Sigmoid colon (tissue), 7 donors: ENCODE measurements around the gene ILK. TPM values are rescaled to one million over a fixed set of nuclear protein-coding genes. Genes with fewer than 3 reads are reported as not detected.

ENCODE experiments used
- DNase-seq: peaks from one replicate; pipeline ENCODE4 v3.0.0-alpha.2; 2019
- H3K27ac ChIP-seq, 4 donors: fragments of 200-600 bp; sonication (generic); one replicate each; pipeline ENCODE4 v1.5.1; 2016 to 2019; ENCODE audit warnings: mild to moderate bottlenecking in 1 of 4
- H3K27me3 ChIP-seq, 3 donors: fragments of 200-600 bp; sonication (generic); one replicate each; pipeline ENCODE4 v1.5.1; 2019; ENCODE audit warnings: mild to moderate bottlenecking in 1 of 3
- H3K36me3 ChIP-seq, 4 donors: fragments of 200-600 bp; sonication (generic); one replicate each; pipeline ENCODE4 v1.5.1; 2016 to 2019
- H3K4me1 ChIP-seq, 4 donors: fragments of 200-600 bp; sonication (generic); one replicate each; pipeline ENCODE4 v1.5.1; 2017 to 2019
- H3K4me3 ChIP-seq, 4 donors: fragments of 200-600 bp; sonication (generic); one replicate each; pipeline ENCODE4 v1.5.1; 2017 to 2019; ENCODE audit warnings: mild to moderate bottlenecking in 2 of 4, moderate library complexity in 1 of 4
- H3K9me3 ChIP-seq, 4 donors: fragments of 200-600 bp in 3 of 4; sonication (generic) in 3 of 4; one replicate each; pipeline versions ENCODE4 v1.5.1 to v1.6.1; 2013 to 2019
- CTCF ChIP-seq, 4 experiments: fragments of 450-650 bp in 3 of 4; fragments of 200-600 bp in 1 of 4; IDR thresholded peaks; one replicate each; pipeline ENCODE4 v1.5.1; 2016 to 2019; ENCODE audit warnings: antibody characterized with exemption in 4 of 4, mild to moderate bottlenecking in 3 of 4, moderate library complexity in 2 of 4
- EP300 ChIP-seq, 4 donors: sonication (generic); formaldehyde crosslinking; IDR thresholded peaks; one replicate each; pipeline ENCODE4 v1.6.1; 2017; ENCODE audit warnings: antibody characterized with exemption in 4 of 4
- POLR2A ChIP-seq, 2 donors: fragments of 450-650 bp; IDR thresholded peaks; one replicate each; pipeline ENCODE4 v1.6.1; 2016; ENCODE audit warnings: antibody characterized with exemption in 2 of 2, mild to moderate bottlenecking in 2 of 2, moderate library complexity in 2 of 2
- POLR2AphosphoS5 ChIP-seq, 4 donors: sonication (generic); formaldehyde crosslinking; IDR thresholded peaks; one replicate each; pipeline ENCODE4 v1.6.1; 2017; ENCODE audit warnings: antibody characterized with exemption in 4 of 4
- WGBS, 2 donors: extraction: QIAGEN DNeasy Blood & Tissue Kit; methylation state at CpG; one replicate each; pipeline ENCODE4 v1.1.7; 2013; 5-methylcytosine and 5-hydroxymethylcytosine counted together
- intact Hi-C: fragments of 100-400 bp; cut with DNase I; formaldehyde crosslinking; loops from one replicate; pipeline ENCODE4 v1.15.1; 2023
- polyA plus RNA-seq, 3 donors: library from polyadenylated mRNA; stranded (reverse); fragments of 200-250 nt; gene quantifications; one replicate each; pipeline ENCODE4 v1.2.3, GENCODE V29; 2013
- total RNA-seq, 4 donors: library from RNA; depleted of rRNA; stranded (reverse); fragments of >200 nt; gene quantifications; one replicate each; pipeline ENCODE4 v1.1.0, GENCODE V29; 2016
- donor health status: healthy with polysubstance abuse.
- donor health status: Bipolar disorder and iron deficiency.
- donor health status: healthy.

Gene ILK
- total and polyA plus RNA-seq, 7 donors: 93.7 to 607 (median 450) TPM

- 0% methylated on average over 16 of the region's 16 CpGs for WGBS, 2 donors
- intact Hi-C loops: loop anchor here (2.0 to 5.0 kb wide), 2 partner anchors 36 to 63 kb away; partner anchors contain the start of genes DCHS1 and MRPL17
- H3K36me3 ChIP-seq: peaks cover 5 to 43% (median 22%) of the 10 kb centered on the region in 4 donors
These were observed 15.6 kb downstream of the ILK start, which contains the start of gene TPP1 for GRCh38 chr11:6619004-6619745. TSS of gene TPP1 (minus strand) at chr11:6619422. CDS start at chr11:6619400, 22 bp downstream.

GRCh38 chr11:6620636-6621035 is 17.1 kb downstream of the ILK start:
- 32 to 83% methylated on average over 1 of the region's 1 CpG for WGBS, 2 donors
- Histone ChIP-seq H3K4me1 (peaks cover 0 to 24% (median 22%) of the 10 kb centered on the region in 4 donors), H3K36me3 (peaks cover 11 to 43% (median 20%) of the 10 kb centered on the region in 4 donors), H3K9me3 (no peaks in the 10 kb centered on the region), H3K27ac (peak overlapping the region in 1 of 4 donors; percentile 98), H3K4me3 (no peak overlapping the region), H3K27me3 (no peaks in the 10 kb centered on the region)
- no peak for DNase-seq
- intact Hi-C loops: no loop called here
- no peak for TF ChIP-seq EP300 (IDR thresholded peaks at IDR 0.05)
- TF ChIP-seq POLR2A (IDR thresholded peaks at IDR 0.05): no peak
- no peak for TF ChIP-seq CTCF (IDR thresholded peaks at IDR 0.05)
- no peak for TF ChIP-seq POLR2AphosphoS5 (IDR thresholded peaks at IDR 0.05)

More at GRCh38 chr11:6619004-6619745, 15.6 kb downstream of the ILK start, which contains the start of gene TPP1:
- Histone ChIP-seq H3K27me3 (no peaks in the 10 kb centered on the region), H3K9me3 (no peaks in the 10 kb centered on the region), H3K4me3 (peak within 1 kb of the TSS; percentile 58 to 81 (median 68)), H3K4me1 (peaks cover 0 to 24% (median 22%) of the 10 kb centered on the region in 4 donors), H3K27ac (peak within 1 kb of the TSS; percentile 85 to 98 (median 86))
- peak; percentile 98 for DNase-seq
- peak in 1 of 4 donors; percentile 51 for TF ChIP-seq EP300 (IDR thresholded peaks at IDR 0.05)
- peak; percentile 84 to 86 for TF ChIP-seq POLR2A (IDR thresholded peaks at IDR 0.05)
- TF ChIP-seq CTCF (IDR thresholded peaks at IDR 0.05): no peak
- TF ChIP-seq POLR2AphosphoS5 (IDR thresholded peaks at IDR 0.05): peak; percentile 96 to 99 (median 98)

- WGBS, 2 donors: 87 to 90% methylated on average over 16 of the region's 16 CpGs
These were observed 18.2 kb downstream of the ILK start for GRCh38 chr11:6621711-6622211.

More at GRCh38 chr11:6621711-6622211, 18.2 kb downstream of the ILK start:
- H3K36me3 ChIP-seq: peaks cover 16 to 43% (median 27%) of the 10 kb centered on the region in 4 donors
- no peak overlapping the region for H3K27ac ChIP-seq
- H3K9me3 ChIP-seq: no peaks in the 10 kb centered on the region
- DNase-seq: no peak
- H3K4me3 ChIP-seq: no peak overlapping the region
- intact Hi-C loops: no loop called here
- H3K4me1 ChIP-seq: peaks cover 0 to 24% (median 22%) of the 10 kb centered on the region in 4 donors
- TF ChIP-seq POLR2A (IDR thresholded peaks at IDR 0.05): no peak
- TF ChIP-seq POLR2AphosphoS5 (IDR thresholded peaks at IDR 0.05): no peak
- no peak for TF ChIP-seq EP300 (IDR thresholded peaks at IDR 0.05)
- TF ChIP-seq CTCF (IDR thresholded peaks at IDR 0.05): no peak
- H3K27me3 ChIP-seq: no peaks in the 10 kb centered on the region
